GM18870 (cell line): ENCODE measurements around the gene TSEN2.
"Not testable (repeated sequence)": the region's sequence is repeated elsewhere in the genome, so short reads cannot be mapped to it uniquely, and the experiment has no call there.

Experiments used
- ATAC-seq: cut with Tn5 transposase; IDR thresholded peaks from one replicate; pipeline ENCODE4 v1.9.1; 2021; ENCODE audit warnings: moderate library complexity; ENCODE audit not compliant: unreplicated experiment

The TSEN2 gene

GRCh38 chr3:12451960-12452359, 32.3 kb upstream of the TSEN2 start:
- no peak for ATAC-seq

GRCh38 chr3:12452361-12453330, 31.6 kb upstream of the TSEN2 start:
- ATAC-seq: no peak

- ATAC-seq: no peak
Measured at GRCh38 chr3:12454076-12454815, 30.0 kb upstream of the TSEN2 start.

- no peak for ATAC-seq
Measured at GRCh38 chr3:12454816-12455121, 29.5 kb upstream of the TSEN2 start.

GRCh38 chr3:12455740-12456139, 28.5 kb upstream of the TSEN2 start:
- ATAC-seq: no peak

- no peak for ATAC-seq
Measured at GRCh38 chr3:12456441-12456840, 27.8 kb upstream of the TSEN2 start.

- ATAC-seq: not testable (repeated sequence)
Measured at GRCh38 chr3:12457380-12457779, 26.9 kb upstream of the TSEN2 start.

GRCh38 chr3:12458901-12459300, 25.4 kb upstream of the TSEN2 start:
- ATAC-seq: no peak

- ATAC-seq: no peak
Measured at GRCh38 chr3:12460127-12460526, 24.2 kb upstream of the TSEN2 start.

GRCh38 chr3:12461097-12461649, 23.1 kb upstream of the TSEN2 start:
- ATAC-seq: no peak

- ATAC-seq: no peak
Measured at GRCh38 chr3:12462159-12462947, 21.9 kb upstream of the TSEN2 start.

- no peak for ATAC-seq
Measured at GRCh38 chr3:12463686-12464085, 20.6 kb upstream of the TSEN2 start.

- ATAC-seq: no peak
Measured at GRCh38 chr3:12464181-12464580, 20.1 kb upstream of the TSEN2 start.

- ATAC-seq: no peak
Measured at GRCh38 chr3:12465151-12465835, 19.0 kb upstream of the TSEN2 start.

- ATAC-seq: no peak
Measured at GRCh38 chr3:12465836-12466225, 18.4 kb upstream of the TSEN2 start.

- no peak for ATAC-seq
Measured at GRCh38 chr3:12467746-12468145, 16.5 kb upstream of the TSEN2 start.

GRCh38 chr3:12468276-12468675, 16.0 kb upstream of the TSEN2 start:
- ATAC-seq: no peak

GRCh38 chr3:12468757-12469156, 15.5 kb upstream of the TSEN2 start:
- no peak for ATAC-seq

GRCh38 chr3:12469222-12469621, 15.1 kb upstream of the TSEN2 start:
- not testable (repeated sequence) for ATAC-seq

- no peak for ATAC-seq
Measured at GRCh38 chr3:12470111-12470510, 14.2 kb upstream of the TSEN2 start.

GRCh38 chr3:12470680-12471079, 13.6 kb upstream of the TSEN2 start:
- no peak for ATAC-seq
